GM10248 (cell line): ENCODE results near the gene CELSR3.

ENCODE experiments used
- CTCF ChIA-PET: fragments of 300-600 bp; sonication (Branson Sonifier 250); formaldehyde crosslinking; extraction: SDS; loops from one replicate; lab custom pipeline; 2021; ENCODE audit warnings: antibody characterized with exemption; lab: Yijun Ruan, JAX
- POLR2A ChIA-PET: fragments of 350-650 bp; sonication (Branson Sonifier 250); formaldehyde crosslinking; extraction: SDS; loops from one replicate; lab custom pipeline; 2020; ENCODE audit warnings: antibody characterized with exemption; lab: Yijun Ruan, JAX
- DNase-seq: peaks from one replicate; pipeline ENCODE4 v3.0.0; 2012; ENCODE audit errors: extremely low spot score
- CTCF ChIP-seq: IDR thresholded peaks from 2 replicates; pipeline ENCODE4 v1.5.1; 2012; ENCODE audit warnings: mild to moderate bottlenecking, low read depth; ENCODE audit errors: extremely low read depth, missing control alignments, control extremely low read depth

CELSR3 gene

DNA sequence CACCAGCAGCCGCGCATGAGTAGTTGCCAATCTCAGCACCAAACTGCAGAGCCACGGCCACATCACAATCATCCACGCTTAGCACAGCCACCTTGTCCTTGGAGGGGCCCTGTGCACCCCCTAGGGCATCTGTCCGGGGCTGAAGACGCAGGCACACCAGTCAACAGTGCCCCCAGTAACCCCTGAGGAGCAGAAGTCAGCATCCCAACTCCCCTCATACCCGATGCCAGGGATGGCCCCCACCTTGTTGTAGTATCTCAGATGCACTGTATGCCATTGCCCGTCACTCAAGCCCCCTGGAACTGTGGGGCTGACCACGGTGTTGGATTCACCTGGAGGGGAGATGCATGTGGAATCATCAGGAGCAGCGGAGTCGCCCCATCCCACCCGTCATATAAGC lies 7.6 kb downstream of the CELSR3 start:
- POLR2A ChIA-PET: no interaction called here
- TF ChIP-seq CTCF: no peak
- DNase-seq: no peak
- CTCF ChIA-PET: interaction anchor here (1.2 to 7.0 kb wide), 5 partner anchors 8 to 219 kb away, joined by 3 to 43 read pairs (median 4); partner anchors contain the start of genes CELSR3 and SLC26A6

DNA sequence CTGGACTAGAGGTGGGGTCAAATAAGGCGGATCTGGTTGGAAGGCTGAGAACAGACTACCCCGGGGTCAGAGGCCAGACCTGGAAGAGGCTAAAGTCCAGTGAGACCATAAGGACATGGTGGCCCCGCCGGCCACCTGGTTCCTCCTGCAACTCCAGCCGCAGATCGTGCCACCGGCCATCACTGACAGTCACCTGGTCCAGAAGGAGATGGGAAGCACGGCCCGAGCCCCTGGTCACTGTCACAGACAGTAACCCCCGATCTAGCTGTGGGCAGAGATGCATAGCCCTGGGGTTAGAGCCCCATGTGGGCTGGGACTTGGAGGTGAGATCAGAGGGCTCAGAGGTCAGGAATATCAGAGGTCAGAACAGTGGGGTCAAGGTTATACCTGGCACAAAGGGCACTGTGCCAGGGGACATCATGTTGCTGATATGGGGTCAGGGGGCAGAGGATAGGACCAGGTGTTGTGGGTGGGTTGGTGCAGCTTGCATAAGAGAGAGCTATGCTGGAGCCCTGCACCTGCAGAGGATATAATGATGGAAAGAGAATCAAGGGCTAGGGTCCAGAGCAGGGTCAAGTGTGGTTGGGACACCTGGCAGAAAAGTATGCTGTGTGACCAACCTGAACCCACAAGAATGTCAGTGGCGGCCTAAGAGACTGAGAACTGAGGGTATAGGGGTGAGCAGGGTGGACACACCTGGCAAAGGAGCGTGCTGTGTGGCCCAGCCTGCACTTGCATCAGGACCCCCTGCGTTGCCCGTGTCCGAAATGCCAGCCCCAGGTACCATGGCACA lies 9.6 kb downstream of the CELSR3 start:
- ChIA-PET CTCF (interaction anchor here (1.0 to 7.0 kb wide), 5 partner anchors 9 to 217 kb away, joined by 3 to 43 read pairs (median 4); partner anchors contain the start of genes CELSR3 and SLC26A6), POLR2A (no interaction called here)
- no peak for TF ChIP-seq CTCF
- DNase-seq: no peak

- POLR2A ChIA-PET: no interaction called here
- no peak for TF ChIP-seq CTCF
- CTCF ChIA-PET: interaction anchor here (4.9 to 7.0 kb wide), 2 partner anchors 12 to 17 kb away, joined by 28 to 43 read pairs; partner anchors contain the start of genes CELSR3 and SLC26A6
- no peak for DNase-seq
Observed at GRCh38 chr3:48651771-48652170, 10.9 kb downstream of the CELSR3 start.

- CTCF ChIA-PET: interaction anchor here (4.9 kb wide), 1 partner anchor 13 kb away, joined by 28 read pairs; the partner anchor contains the start of gene CELSR3
- no peak for DNase-seq
- no peak for TF ChIP-seq CTCF
- POLR2A ChIA-PET: no interaction called here
Observed at GRCh38 chr3:48650723-48651122, 12.0 kb downstream of the CELSR3 start.

DNA sequence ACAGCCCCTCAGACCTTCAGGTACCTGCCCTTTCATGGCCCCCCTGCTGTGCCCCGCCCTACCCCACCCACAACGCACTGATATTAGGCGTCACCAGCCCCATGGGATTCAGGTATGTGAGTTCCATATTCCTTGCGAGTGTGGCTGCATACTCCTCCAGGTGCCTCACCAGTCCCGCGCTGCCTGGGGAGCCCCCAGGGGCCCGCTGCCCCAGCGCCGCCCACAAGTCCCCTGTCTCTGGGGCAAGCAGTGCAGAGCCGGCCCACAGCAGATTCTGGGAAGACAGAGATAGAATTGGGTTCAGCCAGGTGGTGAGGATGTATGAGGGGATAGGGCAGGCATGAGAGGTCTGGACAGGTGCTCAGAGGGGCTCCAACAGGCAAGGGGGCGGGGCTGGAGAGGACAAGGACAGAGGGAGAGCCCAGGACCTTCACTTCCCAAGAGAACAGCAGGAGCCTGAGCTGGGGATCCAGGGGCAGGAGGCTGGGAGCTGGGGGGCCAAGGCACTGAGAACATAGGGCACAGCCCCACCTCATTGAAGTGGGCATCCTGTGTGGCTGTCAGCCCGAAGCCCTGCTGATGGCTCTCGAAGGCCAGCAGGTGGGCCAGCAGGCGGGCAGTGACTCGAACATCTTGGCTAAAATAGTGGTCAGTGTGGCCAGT lies 14.4 kb downstream of the CELSR3 start:
- ChIA-PET POLR2A (interaction anchor here (0.6 kb wide), 1 partner anchor 142 kb away, joined by 4 read pairs; no protein-coding TSS in a partner anchor), CTCF (interaction anchor here (1.8 to 2.1 kb wide), 2 partner anchors 14 to 212 kb away, joined by 5 to 7 read pairs; partner anchors contain the start of gene SLC26A6)
- TF ChIP-seq CTCF: no peak
- DNase-seq: no peak

GRCh38 chr3:48647714-48648113 lies 15.0 kb downstream of the CELSR3 start:
- no peak for TF ChIP-seq CTCF
- ChIA-PET CTCF (no interaction called here), POLR2A (interaction anchor here (0.6 kb wide), 1 partner anchor 141 kb away, joined by 4 read pairs; no protein-coding TSS in a partner anchor)
- DNase-seq: no peak
